GM12878 (cell line): ENCODE results near the gene PPP1R12A.

ENCODE experiments used
- BRCA1 ChIP-seq: IDR thresholded peaks from 2 replicates; pipeline ENCODE4 v1.6.1; 2011; ENCODE audit warnings: low read depth, low read length, improper control_type of control experiment
- HDAC2 ChIP-seq: fragments of 200-600 bp; sonication (generic); IDR thresholded peaks from 2 replicates; pipeline ENCODE4 v1.6.1; 2017
- MEF2B ChIP-seq: fragments of 450-650 bp; IDR thresholded peaks from 2 replicates; pipeline ENCODE4 v1.6.1; 2018; ENCODE audit warnings: mild to moderate bottlenecking, moderate library complexity; ENCODE audit not compliant: partially characterized antibody, poor library complexity, severe bottlenecking
- POLR2A ChIP-seq: IDR thresholded peaks from 2 replicates; pipeline ENCODE4 v1.6.1; 2011; ENCODE audit warnings: low read depth, mild to moderate bottlenecking, low read length
- RAD51 ChIP-seq: fragments of 450-650 bp; IDR thresholded peaks from 2 replicates; pipeline ENCODE4 v1.6.1; 2016; ENCODE audit warnings: moderate library complexity, mild to moderate bottlenecking, inconsistent platforms
- SMARCA5 ChIP-seq: fragments of 450-650 bp; IDR thresholded peaks from 2 replicates; pipeline ENCODE4 v1.6.1; 2017; ENCODE audit warnings: mild to moderate bottlenecking
- STAT3 ChIP-seq: IDR thresholded peaks from 2 replicates; pipeline ENCODE4 v1.6.1; 2011; ENCODE audit warnings: low read depth, low read length, improper control_type of control experiment
- ZNF274 ChIP-seq: IDR thresholded peaks from one replicate; pipeline ENCODE4 v1.8.0; 2011; ENCODE audit not compliant: insufficient read length, insufficient read depth
- TF ChIP-seq, protein P1 (sequence below), 3 experiments: IDR thresholded peaks in 2 of 3; conservative IDR thresholded peaks in 1 of 3; 2 replicates each; pipeline ENCODE4 v1.5.1; 2011; ENCODE audit warnings: low read depth in 3 of 3, low read length in 3 of 3, mild to moderate bottlenecking in 3 of 3, control low read depth in 2 of 3, moderate library complexity in 2 of 3, inconsistent platforms in 1 of 3, mixed read lengths in 1 of 3; ENCODE audit not compliant: control insufficient read depth in 2 of 3, insufficient read depth in 1 of 3; ENCODE audit errors: extremely low read depth in 1 of 3
- TF ChIP-seq, protein P2 (sequence below): IDR thresholded peaks from 2 replicates; pipeline ENCODE4 v1.6.1; 2012; ENCODE audit warnings: low read depth, low read length, improper control_type of control experiment
- TF ChIP-seq, protein P3 (sequence below): IDR thresholded peaks from 2 replicates; pipeline ENCODE4 v1.6.1; 2012; ENCODE audit warnings: low read length, inconsistent platforms
- TF ChIP-seq, protein P4 (sequence below): IDR thresholded peaks from 2 replicates; pipeline ENCODE4 v1.6.1; 2011; ENCODE audit warnings: low read depth, low read length, improper control_type of control experiment, borderline replicate concordance

DNA sequence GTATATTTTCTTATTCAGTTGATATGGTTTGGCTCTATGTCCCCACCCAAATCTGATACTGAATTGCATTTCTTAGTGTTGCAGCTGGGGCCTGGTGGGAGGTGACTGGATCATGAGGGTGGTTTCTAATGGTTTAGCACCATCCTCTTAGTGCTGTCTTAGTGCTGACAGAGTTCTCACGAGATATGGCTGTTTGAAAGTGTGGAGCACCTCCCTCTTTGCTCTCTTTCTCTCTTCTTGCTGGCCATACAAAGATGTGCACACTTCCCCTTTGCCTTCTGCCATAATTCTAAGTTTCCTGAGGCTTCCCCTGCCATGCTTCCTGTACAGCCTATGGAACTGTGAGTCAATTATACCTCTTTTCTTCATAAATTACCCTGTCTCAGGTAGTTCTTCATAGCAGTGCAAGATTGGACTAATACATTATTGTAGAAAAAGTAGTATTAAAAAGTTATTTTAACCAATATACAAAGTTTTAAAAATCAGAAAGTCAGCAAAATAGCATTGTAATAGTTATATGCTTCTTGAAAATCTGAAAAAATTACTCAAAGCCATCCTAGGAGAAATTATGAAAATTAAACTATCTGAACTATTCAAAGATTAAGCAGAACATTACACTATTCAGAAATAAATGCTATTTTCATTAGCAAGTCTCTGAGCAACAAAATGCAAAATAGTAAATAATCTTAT, 84.1 kb downstream of the PPP1R12A start:
- TF ChIP-seq BRCA1 (no peak), RAD51 (no peak), POLR2A (no peak), MEF2B (no peak), STAT3 (no peak), HDAC2 (no peak), ZNF274 (no peak), SMARCA5 (no peak)
- TF ChIP-seq, protein P1, sequence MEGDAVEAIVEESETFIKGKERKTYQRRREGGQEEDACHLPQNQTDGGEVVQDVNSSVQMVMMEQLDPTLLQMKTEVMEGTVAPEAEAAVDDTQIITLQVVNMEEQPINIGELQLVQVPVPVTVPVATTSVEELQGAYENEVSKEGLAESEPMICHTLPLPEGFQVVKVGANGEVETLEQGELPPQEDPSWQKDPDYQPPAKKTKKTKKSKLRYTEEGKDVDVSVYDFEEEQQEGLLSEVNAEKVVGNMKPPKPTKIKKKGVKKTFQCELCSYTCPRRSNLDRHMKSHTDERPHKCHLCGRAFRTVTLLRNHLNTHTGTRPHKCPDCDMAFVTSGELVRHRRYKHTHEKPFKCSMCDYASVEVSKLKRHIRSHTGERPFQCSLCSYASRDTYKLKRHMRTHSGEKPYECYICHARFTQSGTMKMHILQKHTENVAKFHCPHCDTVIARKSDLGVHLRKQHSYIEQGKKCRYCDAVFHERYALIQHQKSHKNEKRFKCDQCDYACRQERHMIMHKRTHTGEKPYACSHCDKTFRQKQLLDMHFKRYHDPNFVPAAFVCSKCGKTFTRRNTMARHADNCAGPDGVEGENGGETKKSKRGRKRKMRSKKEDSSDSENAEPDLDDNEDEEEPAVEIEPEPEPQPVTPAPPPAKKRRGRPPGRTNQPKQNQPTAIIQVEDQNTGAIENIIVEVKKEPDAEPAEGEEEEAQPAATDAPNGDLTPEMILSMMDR (IDR thresholded peaks at IDR 0.05 in 2 of 3, conservative IDR thresholded peaks at IDR 0.05 in 1 of 3; ENCODE audit: control insufficient read depth in 2 of 3, extremely low read depth in 1 of 3, insufficient read depth in 1 of 3, low read depth in 3 of 3, low read length in 3 of 3), result no peak
- TF ChIP-seq, protein P2, sequence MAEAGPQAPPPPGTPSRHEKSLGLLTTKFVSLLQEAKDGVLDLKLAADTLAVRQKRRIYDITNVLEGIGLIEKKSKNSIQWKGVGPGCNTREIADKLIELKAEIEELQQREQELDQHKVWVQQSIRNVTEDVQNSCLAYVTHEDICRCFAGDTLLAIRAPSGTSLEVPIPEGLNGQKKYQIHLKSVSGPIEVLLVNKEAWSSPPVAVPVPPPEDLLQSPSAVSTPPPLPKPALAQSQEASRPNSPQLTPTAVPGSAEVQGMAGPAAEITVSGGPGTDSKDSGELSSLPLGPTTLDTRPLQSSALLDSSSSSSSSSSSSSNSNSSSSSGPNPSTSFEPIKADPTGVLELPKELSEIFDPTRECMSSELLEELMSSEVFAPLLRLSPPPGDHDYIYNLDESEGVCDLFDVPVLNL, result no peak
- TF ChIP-seq, protein P3, sequence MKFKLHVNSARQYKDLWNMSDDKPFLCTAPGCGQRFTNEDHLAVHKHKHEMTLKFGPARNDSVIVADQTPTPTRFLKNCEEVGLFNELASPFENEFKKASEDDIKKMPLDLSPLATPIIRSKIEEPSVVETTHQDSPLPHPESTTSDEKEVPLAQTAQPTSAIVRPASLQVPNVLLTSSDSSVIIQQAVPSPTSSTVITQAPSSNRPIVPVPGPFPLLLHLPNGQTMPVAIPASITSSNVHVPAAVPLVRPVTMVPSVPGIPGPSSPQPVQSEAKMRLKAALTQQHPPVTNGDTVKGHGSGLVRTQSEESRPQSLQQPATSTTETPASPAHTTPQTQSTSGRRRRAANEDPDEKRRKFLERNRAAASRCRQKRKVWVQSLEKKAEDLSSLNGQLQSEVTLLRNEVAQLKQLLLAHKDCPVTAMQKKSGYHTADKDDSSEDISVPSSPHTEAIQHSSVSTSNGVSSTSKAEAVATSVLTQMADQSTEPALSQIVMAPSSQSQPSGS, result no peak
- TF ChIP-seq, protein P4, sequence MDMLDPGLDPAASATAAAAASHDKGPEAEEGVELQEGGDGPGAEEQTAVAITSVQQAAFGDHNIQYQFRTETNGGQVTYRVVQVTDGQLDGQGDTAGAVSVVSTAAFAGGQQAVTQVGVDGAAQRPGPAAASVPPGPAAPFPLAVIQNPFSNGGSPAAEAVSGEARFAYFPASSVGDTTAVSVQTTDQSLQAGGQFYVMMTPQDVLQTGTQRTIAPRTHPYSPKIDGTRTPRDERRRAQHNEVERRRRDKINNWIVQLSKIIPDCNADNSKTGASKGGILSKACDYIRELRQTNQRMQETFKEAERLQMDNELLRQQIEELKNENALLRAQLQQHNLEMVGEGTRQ, result no peak
